AG04450 (cell line): ENCODE measurements around the gene PLA2G1B. TPM values are rescaled to one million over a fixed set of nuclear protein-coding genes. Genes with fewer than 3 reads are reported as not detected.
"Not testable (repeated sequence)": the region's sequence is repeated elsewhere in the genome, so short reads cannot be mapped to it uniquely, and the experiment has no call there.

Experiments used
- CTCF ChIA-PET: fragments of 300-600, 350-600 bp; formaldehyde crosslinking; extraction: SDS; loops from one replicate; lab custom pipeline; 2022; ENCODE audit warnings: antibody characterized with exemption, inconsistent platforms; lab: Charles Lee
- POLR2A ChIA-PET: fragments of 350-600 bp; formaldehyde crosslinking; extraction: SDS; loops from one replicate; lab custom pipeline; 2021; ENCODE audit warnings: antibody characterized with exemption, inconsistent platforms; lab: Yijun Ruan, JAX
- DNase-seq: peaks from one replicate; pipeline ENCODE4 v3.0.0-alpha.2; 2011; ENCODE audit warnings: low read depth, low spot score
- H3K27ac ChIP-seq: one replicate; pipeline ENCODE4 v1.5.1; 2012; ENCODE audit warnings: low read depth, low read length, control low read depth
- H3K27me3 ChIP-seq: one replicate; pipeline ENCODE4 v1.6.0; 2012; ENCODE audit warnings: low read length; ENCODE audit not compliant: control insufficient read depth, insufficient read depth
- H3K4me3 ChIP-seq: 2 replicates; pipeline ENCODE4 v1.5.1; 2011; ENCODE audit warnings: mild to moderate bottlenecking, low read depth, low read length, control low read depth
- H3K9me3 ChIP-seq: 2 replicates; pipeline ENCODE4 v1.5.1; 2012; ENCODE audit warnings: low read length; ENCODE audit not compliant: control insufficient read depth, insufficient read depth
- CTCF ChIP-seq: IDR thresholded peaks from 2 replicates; pipeline ENCODE4 v1.5.1; 2011; ENCODE audit warnings: low read depth, low read length, control low read depth, inconsistent platforms
- polyA plus RNA-seq: library from polyadenylated mRNA; depleted of rRNA; stranded (reverse); fragments of >200 nt; gene quantifications from 2 replicates; pipeline ENCODE4 v1.2.3, GENCODE V29; 2011

Gene PLA2G1B
- polyA plus RNA-seq, 1 experiment, result 0.41 TPM

DNA sequence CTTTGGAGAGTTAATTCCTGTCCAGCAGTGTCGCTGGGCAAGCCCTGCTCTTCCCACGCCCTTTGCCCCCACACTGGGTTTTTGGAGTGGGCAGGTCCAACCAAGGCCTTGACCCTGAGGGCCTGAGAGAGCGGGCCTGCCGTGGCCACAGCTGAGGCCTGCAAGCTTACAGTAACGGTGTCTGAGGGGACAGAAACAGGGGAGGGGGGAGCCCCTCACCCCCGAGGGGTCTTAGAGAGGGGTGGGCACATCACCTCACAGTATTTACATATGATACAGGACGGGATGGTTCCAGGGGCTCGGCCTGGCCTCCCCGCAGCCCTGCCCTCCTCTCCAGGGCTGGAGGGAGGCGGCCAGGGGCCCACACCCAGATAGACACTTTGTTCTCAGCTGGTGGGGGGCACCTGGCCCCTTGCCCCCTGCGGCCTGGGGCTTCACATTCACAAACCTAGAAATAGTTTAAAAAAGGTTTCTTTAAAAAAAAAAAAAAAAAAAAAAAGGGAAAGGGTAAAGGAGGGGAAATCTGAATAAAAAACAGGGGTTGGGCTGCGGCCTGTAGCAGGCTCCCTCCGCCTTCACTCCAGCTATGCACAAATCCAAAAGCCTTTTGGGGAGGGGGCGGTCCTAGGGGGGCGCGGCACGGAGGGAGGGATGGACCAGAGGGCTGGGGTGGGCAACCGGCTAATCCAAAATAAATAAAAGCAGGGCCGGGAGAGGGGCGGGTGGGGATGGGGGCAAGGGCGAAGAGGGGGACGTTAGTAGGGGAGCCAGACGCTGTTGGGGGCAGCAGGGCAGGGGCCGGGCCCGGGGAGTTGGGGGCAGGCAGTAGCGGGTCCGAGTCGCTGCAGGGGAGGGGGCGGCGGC, 14.8 kb upstream of the PLA2G1B start:
- peaks cover 4% of the 10 kb centered on the region for H3K9me3 ChIP-seq
- ChIA-PET CTCF (no interaction called here), POLR2A (no interaction called here)
- no peak for TF ChIP-seq CTCF
- no peak overlapping the region for H3K4me3 ChIP-seq
- H3K27ac ChIP-seq, result no peak overlapping the region
- no peak for DNase-seq
- peaks cover 19% of the 10 kb centered on the region for H3K27me3 ChIP-seq

- Histone ChIP-seq H3K9me3 (peaks cover 11% of the 10 kb centered on the region), H3K27me3 (peaks cover 14% of the 10 kb centered on the region), H3K4me3 (no peak overlapping the region), H3K27ac (no peak overlapping the region)
- TF ChIP-seq CTCF, result no peak
- CTCF ChIA-PET, result interaction anchor here (1.4 to 1.5 kb wide), 2 partner anchors 91 to 92 kb away, joined by 3 read pairs; no protein-coding TSS in a partner anchor
- POLR2A ChIA-PET, result no interaction called here
- DNase-seq, result no peak
Observed at GRCh38 chr12:120339256-120339655, 11.7 kb upstream of the PLA2G1B start.

DNA sequence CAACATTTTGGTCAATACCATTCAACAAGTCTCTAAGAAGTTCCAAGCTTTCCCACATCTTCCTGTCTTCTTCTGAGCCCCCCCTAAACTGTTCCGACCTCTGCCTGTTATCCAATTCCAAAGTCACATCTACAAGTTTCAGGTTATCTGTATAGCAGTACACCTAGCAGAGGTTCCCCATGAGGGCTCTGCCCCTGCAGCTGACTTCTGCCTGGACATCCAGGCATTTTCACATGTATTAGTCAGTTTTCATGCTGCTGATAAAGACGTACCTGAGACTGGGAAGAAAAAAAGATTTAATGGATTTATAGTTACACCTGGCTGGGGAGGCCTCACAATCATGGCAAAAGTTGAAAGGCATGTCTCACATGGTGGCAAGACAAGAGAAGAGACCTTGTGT, 10.2 kb upstream of the PLA2G1B start:
- CTCF ChIA-PET, result no interaction called here
- TF ChIP-seq CTCF, result no peak

GRCh38 chr12:120336392-120336791, 8.8 kb upstream of the PLA2G1B start:
- H3K27ac ChIP-seq, H3K4me3 ChIP-seq, DNase-seq, POLR2A ChIA-PET: not testable (repeated sequence)
- Histone ChIP-seq H3K27me3 (peaks cover 19% of the 10 kb centered on the region), H3K9me3 (peaks cover 11% of the 10 kb centered on the region)
- CTCF ChIA-PET, result interaction anchor here (1.3 to 1.6 kb wide), 3 partner anchors 10 to 95 kb away, joined by 3 to 9 read pairs (median 3); no protein-coding TSS in a partner anchor

More for the DNA sequence above, 10.2 kb upstream of the PLA2G1B start:
- H3K27me3 ChIP-seq, result peaks cover 17% of the 10 kb centered on the region
- DNase-seq, result no peak
- no peak overlapping the region for H3K27ac ChIP-seq
- no peak overlapping the region for H3K4me3 ChIP-seq
- POLR2A ChIA-PET, result no interaction called here
- peaks cover 11% of the 10 kb centered on the region for H3K9me3 ChIP-seq

GRCh38 chr12:120335447-120335846, 7.9 kb upstream of the PLA2G1B start:
- peaks cover 11% of the 10 kb centered on the region for H3K9me3 ChIP-seq
- peak; percentile 66 for TF ChIP-seq CTCF
- H3K4me3 ChIP-seq, DNase-seq, POLR2A ChIA-PET, H3K27ac ChIP-seq: not testable (repeated sequence)
- peaks cover 21% of the 10 kb centered on the region for H3K27me3 ChIP-seq
- CTCF ChIA-PET, result interaction anchor here (0.5 to 1.6 kb wide), 5 partner anchors 9 to 745 kb away, joined by 3 to 9 read pairs (median 6); no protein-coding TSS in a partner anchor
